ENCODE data around the gene IFIT5.
"Not testable (repeated sequence)": the region's sequence is repeated elsewhere in the genome, so short reads cannot be mapped to it uniquely, and the experiment has no call there.

IFIT5 gene

GRCh38 chr10:89440226-89441009 lies 26.1 kb downstream of the IFIT5 start:
- Histone ChIP-seq H3K4me3 (ENCODE audit: low read length) (no peak overlapping the region), H3K4me1 (ENCODE audit: insufficient read depth, low read length) (no peaks in the 10 kb centered on the region; the same call in 1 of the 2 replicates), H3K36me3 (ENCODE audit: insufficient read depth, low read length) (no peaks in the 10 kb centered on the region), H3K27me3 (ENCODE audit: insufficient read depth, low read length) (no peaks in the 10 kb centered on the region), H3K9me3 (ENCODE audit: insufficient read depth, low read depth, low read length) (peaks cover 8% of the 10 kb centered on the region; the same call in 1 of the 2 replicates), H3K27ac (ENCODE audit: low read depth, low read length) (no peak overlapping the region), H3K9ac (ENCODE audit: low read depth, low read length) (no peak overlapping the region)
- 97% methylated on average over 4 of the region's 4 CpGs for WGBS

- WGBS: 100% methylated on average over 1 of the region's 1 CpG
Observed at GRCh38 chr10:89442289-89442688, 27.9 kb downstream of the IFIT5 start.

GRCh38 chr10:89444819-89445218 lies 30.5 kb downstream of the IFIT5 start:
- not testable (repeated sequence) for H3K27ac ChIP-seq (ENCODE audit: low read depth, low read length); H3K9me3 ChIP-seq (ENCODE audit: insufficient read depth, low read depth, low read length); H3K4me1 ChIP-seq (ENCODE audit: insufficient read depth, low read length); H3K9ac ChIP-seq (ENCODE audit: low read depth, low read length); H3K27me3 ChIP-seq (ENCODE audit: insufficient read depth, low read length); H3K4me3 ChIP-seq (ENCODE audit: low read length); H3K36me3 ChIP-seq (ENCODE audit: insufficient read depth, low read length)
- WGBS: 96% methylated on average over 7 of the region's 7 CpGs

More at GRCh38 chr10:89442289-89442688, 27.9 kb downstream of the IFIT5 start:
- Histone ChIP-seq H3K27me3 (ENCODE audit: insufficient read depth, low read length) (no peaks in the 10 kb centered on the region), H3K9me3 (ENCODE audit: insufficient read depth, low read depth, low read length) (peaks cover 8% of the 10 kb centered on the region; the same call in 1 of the 2 replicates), H3K4me1 (ENCODE audit: insufficient read depth, low read length) (no peaks in the 10 kb centered on the region; the same call in 1 of the 2 replicates), H3K4me3 (ENCODE audit: low read length) (no peak overlapping the region), H3K27ac (ENCODE audit: low read depth, low read length) (no peak overlapping the region), H3K9ac (ENCODE audit: low read depth, low read length) (no peak overlapping the region), H3K36me3 (ENCODE audit: insufficient read depth, low read length) (no peaks in the 10 kb centered on the region)

- Histone ChIP-seq H3K27ac (ENCODE audit: low read depth, low read length) (no peak overlapping the region), H3K9ac (ENCODE audit: low read depth, low read length) (no peak overlapping the region), H3K27me3 (ENCODE audit: insufficient read depth, low read length) (no peaks in the 10 kb centered on the region), H3K4me1 (ENCODE audit: insufficient read depth, low read length) (no peaks in the 10 kb centered on the region), H3K36me3 (ENCODE audit: insufficient read depth, low read length) (no peaks in the 10 kb centered on the region), H3K9me3 (ENCODE audit: insufficient read depth, low read depth, low read length) (no peaks in the 10 kb centered on the region), H3K4me3 (ENCODE audit: low read length) (no peak overlapping the region)
- 91% methylated on average over 2 of the region's 2 CpGs for WGBS
Observed at GRCh38 chr10:89450901-89451300, 36.5 kb downstream of the IFIT5 start.

- WGBS: 89% methylated on average over 1 of the region's 1 CpG
Observed at GRCh38 chr10:89452193-89452592, 37.8 kb downstream of the IFIT5 start.

GRCh38 chr10:89454561-89455347 lies 40.4 kb downstream of the IFIT5 start:
- Histone ChIP-seq H3K9ac (ENCODE audit: low read depth, low read length) (no peak overlapping the region), H3K27me3 (ENCODE audit: insufficient read depth, low read length) (no peaks in the 10 kb centered on the region), H3K9me3 (ENCODE audit: insufficient read depth, low read depth, low read length) (no peaks in the 10 kb centered on the region), H3K27ac (ENCODE audit: low read depth, low read length) (no peak overlapping the region), H3K4me3 (ENCODE audit: low read length) (no peak overlapping the region), H3K36me3 (ENCODE audit: insufficient read depth, low read length) (no peaks in the 10 kb centered on the region), H3K4me1 (ENCODE audit: insufficient read depth, low read length) (no peaks in the 10 kb centered on the region)
- WGBS: 84% methylated on average over 1 of the region's 1 CpG

More at GRCh38 chr10:89452193-89452592, 37.8 kb downstream of the IFIT5 start:
- no peaks in the 10 kb centered on the region for H3K4me1 ChIP-seq (ENCODE audit: insufficient read depth, low read length)
- H3K9me3 ChIP-seq (ENCODE audit: insufficient read depth, low read depth, low read length): no peaks in the 10 kb centered on the region
- no peak overlapping the region for H3K27ac ChIP-seq (ENCODE audit: low read depth, low read length)
- no peak overlapping the region for H3K4me3 ChIP-seq (ENCODE audit: low read length)
- no peaks in the 10 kb centered on the region for H3K36me3 ChIP-seq (ENCODE audit: insufficient read depth, low read length)
- H3K9ac ChIP-seq (ENCODE audit: low read depth, low read length): no peak overlapping the region
- no peaks in the 10 kb centered on the region for H3K27me3 ChIP-seq (ENCODE audit: insufficient read depth, low read length)

GRCh38 chr10:89458291-89458690 lies 43.9 kb downstream of the IFIT5 start:
- Histone ChIP-seq H3K9me3 (ENCODE audit: insufficient read depth, low read depth, low read length) (no peaks in the 10 kb centered on the region), H3K27me3 (ENCODE audit: insufficient read depth, low read length) (no peaks in the 10 kb centered on the region), H3K36me3 (ENCODE audit: insufficient read depth, low read length) (no peaks in the 10 kb centered on the region), H3K4me3 (ENCODE audit: low read length) (no peak overlapping the region), H3K27ac (ENCODE audit: low read depth, low read length) (no peak overlapping the region), H3K4me1 (ENCODE audit: insufficient read depth, low read length) (no peaks in the 10 kb centered on the region), H3K9ac (ENCODE audit: low read depth, low read length) (no peak overlapping the region)
- 92% methylated on average over 3 of the region's 3 CpGs for WGBS

GRCh38 chr10:89458784-89459183 lies 44.4 kb downstream of the IFIT5 start:
- H3K27ac ChIP-seq (ENCODE audit: low read depth, low read length): no peak overlapping the region
- no peak overlapping the region for H3K9ac ChIP-seq (ENCODE audit: low read depth, low read length)
- no peak overlapping the region for H3K4me3 ChIP-seq (ENCODE audit: low read length)
- 92% methylated on average over 1 of the region's 1 CpG for WGBS
- H3K27me3 ChIP-seq (ENCODE audit: insufficient read depth, low read length): no peaks in the 10 kb centered on the region
- H3K4me1 ChIP-seq (ENCODE audit: insufficient read depth, low read length): no peaks in the 10 kb centered on the region
- H3K36me3 ChIP-seq (ENCODE audit: insufficient read depth, low read length): no peaks in the 10 kb centered on the region
- no peaks in the 10 kb centered on the region for H3K9me3 ChIP-seq (ENCODE audit: insufficient read depth, low read depth, low read length)

- H3K27ac ChIP-seq (ENCODE audit: low read depth, low read length): no peak overlapping the region
- H3K9me3 ChIP-seq (ENCODE audit: insufficient read depth, low read depth, low read length): no peaks in the 10 kb centered on the region
- no peaks in the 10 kb centered on the region for H3K4me1 ChIP-seq (ENCODE audit: insufficient read depth, low read length)
- no peaks in the 10 kb centered on the region for H3K27me3 ChIP-seq (ENCODE audit: insufficient read depth, low read length)
- H3K9ac ChIP-seq (ENCODE audit: low read depth, low read length): no peak overlapping the region
- no peaks in the 10 kb centered on the region for H3K36me3 ChIP-seq (ENCODE audit: insufficient read depth, low read length)
- H3K4me3 ChIP-seq (ENCODE audit: low read length): no peak overlapping the region
- WGBS: 96% methylated on average over 5 of the region's 6 CpGs
Observed at GRCh38 chr10:89463846-89464537, 49.6 kb downstream of the IFIT5 start.

GRCh38 chr10:89465196-89465595 lies 50.8 kb downstream of the IFIT5 start:
- Histone ChIP-seq H3K9me3 (ENCODE audit: insufficient read depth, low read depth, low read length) (no peaks in the 10 kb centered on the region), H3K4me1 (ENCODE audit: insufficient read depth, low read length) (no peaks in the 10 kb centered on the region), H3K27ac (ENCODE audit: low read depth, low read length) (no peak overlapping the region), H3K4me3 (ENCODE audit: low read length) (no peak overlapping the region), H3K36me3 (ENCODE audit: insufficient read depth, low read length) (no peaks in the 10 kb centered on the region), H3K27me3 (ENCODE audit: insufficient read depth, low read length) (no peaks in the 10 kb centered on the region), H3K9ac (ENCODE audit: low read depth, low read length) (no peak overlapping the region)
- 93% methylated on average over 1 of the region's 2 CpGs for WGBS

GRCh38 chr10:89466599-89467035 lies 52.2 kb downstream of the IFIT5 start:
- no peak overlapping the region for H3K27ac ChIP-seq (ENCODE audit: low read depth, low read length)
- no peaks in the 10 kb centered on the region for H3K4me1 ChIP-seq (ENCODE audit: insufficient read depth, low read length)
- 74% methylated on average over 2 of the region's 3 CpGs for WGBS
- H3K4me3 ChIP-seq (ENCODE audit: low read length): no peak overlapping the region
- no peak overlapping the region for H3K9ac ChIP-seq (ENCODE audit: low read depth, low read length)
- no peaks in the 10 kb centered on the region for H3K27me3 ChIP-seq (ENCODE audit: insufficient read depth, low read length)
- H3K36me3 ChIP-seq (ENCODE audit: insufficient read depth, low read length): no peaks in the 10 kb centered on the region
- H3K9me3 ChIP-seq (ENCODE audit: insufficient read depth, low read depth, low read length): no peaks in the 10 kb centered on the region

Data from HUES64 (cell line).